Measurements from ENCODE around the gene MCF2L. TPM values are rescaled to one million over a fixed set of nuclear protein-coding genes. Genes with fewer than 3 reads are reported as not detected.
A peak's percentile ranks its signal among the peaks of the same experiment; 100 is the strongest.

MCF2L gene
- total RNA-seq, 1 donor from 2014 or later: 6.7 TPM

- Mint-ChIP-seq H3K4me3 (ENCODE audit: unreplicated experiment) (no peak overlapping the region), H3K4me1 (ENCODE audit: low read depth) (peaks cover 6% of the 10 kb centered on the region), H3K27ac (ENCODE audit: unreplicated experiment) (no peak overlapping the region), H3K27me3 (ENCODE audit: low read depth) (peaks cover 36% of the 10 kb centered on the region), H3K9me3 (ENCODE audit: low read depth) (peaks cover 12% of the 10 kb centered on the region), H3K36me3 (ENCODE audit: low read depth) (peaks cover 2% of the 10 kb centered on the region)
- DNase-seq (ENCODE audit: low spot score): no peak
- no peak for TF ChIP-seq CTCF (IDR thresholded peaks at IDR 0.05)
These were observed 1.7 kb downstream of the MCF2L start for GRCh38 chr13:112970552-112971287.

- Mint-ChIP-seq H3K36me3 (ENCODE audit: low read depth) (peaks cover 2% of the 10 kb centered on the region), H3K27ac (ENCODE audit: unreplicated experiment) (no peak overlapping the region), H3K9me3 (ENCODE audit: low read depth) (peaks cover 12% of the 10 kb centered on the region), H3K4me1 (ENCODE audit: low read depth) (peaks cover 6% of the 10 kb centered on the region), H3K27me3 (ENCODE audit: low read depth) (peaks cover 38% of the 10 kb centered on the region), H3K4me3 (ENCODE audit: unreplicated experiment) (no peak overlapping the region)
- peak; percentile 59 for DNase-seq (ENCODE audit: low spot score)
- TF ChIP-seq CTCF (IDR thresholded peaks at IDR 0.05): no peak
These were observed 2.3 kb downstream of the MCF2L start for GRCh38 chr13:112971288-112971643.

GRCh38 chr13:112972258-112972657, 3.2 kb downstream of the MCF2L start:
- Mint-ChIP-seq H3K27ac (ENCODE audit: unreplicated experiment) (no peak overlapping the region), H3K4me3 (ENCODE audit: unreplicated experiment) (no peak overlapping the region), H3K4me1 (ENCODE audit: low read depth) (peaks cover 6% of the 10 kb centered on the region), H3K36me3 (ENCODE audit: low read depth) (peaks cover 2% of the 10 kb centered on the region), H3K27me3 (ENCODE audit: low read depth) (peaks cover 36% of the 10 kb centered on the region), H3K9me3 (ENCODE audit: low read depth) (peaks cover 12% of the 10 kb centered on the region)
- TF ChIP-seq CTCF (IDR thresholded peaks at IDR 0.05): no peak
- DNase-seq (ENCODE audit: low spot score): no peak

GRCh38 chr13:112972867-112973576, 4.0 kb downstream of the MCF2L start:
- Mint-ChIP-seq H3K4me1 (ENCODE audit: low read depth) (peaks cover 6% of the 10 kb centered on the region), H3K9me3 (ENCODE audit: low read depth) (peaks cover 12% of the 10 kb centered on the region), H3K27me3 (ENCODE audit: low read depth) (peaks cover 34% of the 10 kb centered on the region), H3K36me3 (ENCODE audit: low read depth) (peaks cover 2% of the 10 kb centered on the region), H3K27ac (ENCODE audit: unreplicated experiment) (no peak overlapping the region), H3K4me3 (ENCODE audit: unreplicated experiment) (no peak overlapping the region)
- TF ChIP-seq CTCF (IDR thresholded peaks at IDR 0.05): no peak
- DNase-seq (ENCODE audit: low spot score): peak; percentile 68

GRCh38 chr13:112973577-112973951, 4.5 kb downstream of the MCF2L start:
- no peak overlapping the region for H3K4me3 Mint-ChIP-seq (ENCODE audit: unreplicated experiment)
- DNase-seq (ENCODE audit: low spot score): peak; percentile 87
- H3K4me1 Mint-ChIP-seq (ENCODE audit: low read depth): peaks cover 6% of the 10 kb centered on the region
- peaks cover 2% of the 10 kb centered on the region for H3K36me3 Mint-ChIP-seq (ENCODE audit: low read depth)
- H3K9me3 Mint-ChIP-seq (ENCODE audit: low read depth): peaks cover 12% of the 10 kb centered on the region
- peaks cover 34% of the 10 kb centered on the region for H3K27me3 Mint-ChIP-seq (ENCODE audit: low read depth)
- TF ChIP-seq CTCF (IDR thresholded peaks at IDR 0.05): no peak
- no peak overlapping the region for H3K27ac Mint-ChIP-seq (ENCODE audit: unreplicated experiment)

All from chondrocyte (in vitro differentiated cells).